HCT116 (cell line): Measurements from ENCODE around the gene AFAP1L2. TPM values are rescaled to one million over a fixed set of nuclear protein-coding genes. Genes with fewer than 3 reads are reported as not detected.

Experiments used
- ATAC-seq: fragments of 200-7000 bp; cut with Tn5 transposase; 2 replicates; pipeline ENCODE4 v1.9.1; 2020; ENCODE audit warnings: mild to moderate bottlenecking, moderate library complexity
- BruUV-seq: library from RNA; stranded (reverse); fragments of 400-500 nt; replicated peaks from 2 replicates; lab custom pipeline; 2021; lab: Mats Ljungman, UMichigan
- CTCF ChIA-PET: fragments of 300-600 bp; sonication (Branson Sonifier 250); formaldehyde crosslinking; loops from one replicate; lab custom pipeline; 2021; ENCODE audit warnings: antibody characterized with exemption; lab: Charles Lee
- POLR2A ChIA-PET: fragments of 300-600, 350-600 bp; sonication (Branson Sonifier 250); formaldehyde crosslinking; loops from one replicate; lab custom pipeline; 2021; ENCODE audit warnings: antibody characterized with exemption; lab: Charles Lee
- RAD21 ChIA-PET, 2 experiments: fragments of 300-600 bp; sonication (Branson Sonifier 250); formaldehyde crosslinking; loops; one replicate each; lab custom pipeline; 2023; ENCODE audit warnings: low total read pairs in 2 of 2; ENCODE audit not compliant: uncharacterized antibody in 2 of 2, unreplicated experiment in 2 of 2, low non-redundant PET in 1 of 2; lab: Charles Lee
- DNase-seq: peaks from one replicate; pipeline ENCODE4 v3.0.0-alpha.2; 2010; ENCODE audit warnings: low read depth, low spot score
- H2AFZ ChIP-seq: fragments of 200-600 bp; shearing (Covaris generic), sonication (generic); 2 replicates; pipeline ENCODE4 v1.6.1; 2017; ENCODE audit warnings: low read depth, mixed run types, mixed read lengths, antibody characterized with exemption, low read length; ENCODE audit not compliant: poor library complexity, severe bottlenecking
- H3K27ac ChIP-seq: 2 replicates; pipeline ENCODE4 v1.5.1; 2012; ENCODE audit warnings: low read depth, low read length
- H3K27me3 ChIP-seq: fragments of 200-600 bp; sonication (generic); 2 replicates; pipeline ENCODE4 v1.6.1; 2016; ENCODE audit warnings: mixed run types, low read length, mixed read lengths; ENCODE audit not compliant: insufficient read depth
- H3K36me3 ChIP-seq, 2 experiments: fragments of 200-500 bp in 1 of 2; fragments of 200-600 bp in 1 of 2; sonication (Bioruptor generic) in 1 of 2; sonication (generic) in 1 of 2; 2 replicates each; pipeline versions ENCODE4 v1.5.1 to v1.6.1; 2014 to 2016; ENCODE audit warnings: low read length in 2 of 2, inconsistent platforms in 1 of 2, mixed read lengths in 1 of 2, mixed run types in 1 of 2; ENCODE audit not compliant: insufficient read depth in 2 of 2, control insufficient read depth in 1 of 2
- H3K4me1 ChIP-seq, 2 experiments: fragments of 200-600 bp in 1 of 2; sonication (generic) in 1 of 2; 2 replicates each; pipeline versions ENCODE4 v1.5.1 to v1.6.1; 2012 to 2017; ENCODE audit warnings: low read length in 2 of 2, inconsistent platforms in 1 of 2, mild to moderate bottlenecking in 1 of 2, mixed read lengths in 1 of 2, mixed run types in 1 of 2, moderate library complexity in 1 of 2; ENCODE audit not compliant: insufficient read depth in 2 of 2, control insufficient read depth in 1 of 2
- H3K4me2 ChIP-seq: fragments of 200-600 bp; sonication (generic); 2 replicates; pipeline ENCODE4 v1.6.1; 2017; ENCODE audit warnings: mixed run types, low read length, mixed read lengths
- H3K4me3 ChIP-seq, 2 experiments: fragments of 200-600 bp in 1 of 2; sonication (generic) in 1 of 2; replicated peaks in 1 of 2; 2 replicates each; pipeline ENCODE4 v1.5.1; 2011 to 2016; ENCODE audit warnings: low read length in 2 of 2, control low read depth in 1 of 2, low read depth in 1 of 2, mild to moderate bottlenecking in 1 of 2, mixed read lengths in 1 of 2, mixed run types in 1 of 2
- H3K79me2 ChIP-seq: fragments of 200-600 bp; sonication (generic); 2 replicates; pipeline ENCODE4 v1.6.1; 2017; ENCODE audit warnings: mild to moderate bottlenecking, mixed run types, low read length, moderate library complexity, mixed read lengths; ENCODE audit not compliant: insufficient read depth
- H3K9ac ChIP-seq: fragments of 200-600 bp; sonication (generic); 2 replicates; pipeline ENCODE4 v1.6.1; 2016; ENCODE audit warnings: low read length, mixed read lengths
- H3K9me2 ChIP-seq: fragments of 200-600 bp; sonication (generic), shearing (Covaris generic); 2 replicates; pipeline ENCODE4 v1.6.1; 2017; ENCODE audit warnings: mixed run types, mild to moderate bottlenecking, moderate library complexity; ENCODE audit not compliant: insufficient read depth
- H3K9me3 ChIP-seq, 2 experiments: fragments of 200-500 bp in 1 of 2; fragments of 200-600 bp in 1 of 2; sonication (Bioruptor generic) in 1 of 2; sonication (generic) in 1 of 2; 2 replicates each; pipeline ENCODE4 v1.6.1; 2014 to 2017; ENCODE audit warnings: low read length in 2 of 2, mixed read lengths in 2 of 2, inconsistent platforms in 1 of 2, low read depth in 1 of 2, mild to moderate bottlenecking in 1 of 2, mixed run types in 1 of 2, moderate library complexity in 1 of 2; ENCODE audit not compliant: control insufficient read depth in 1 of 2, insufficient read depth in 1 of 2
- H4K20me1 ChIP-seq: fragments of 200-600 bp; sonication (generic), shearing (Covaris generic); 2 replicates; pipeline ENCODE4 v1.6.1; 2017; ENCODE audit warnings: mixed run types, mild to moderate bottlenecking, moderate library complexity; ENCODE audit not compliant: insufficient read depth
- CEBPB ChIP-seq: IDR thresholded peaks from 2 replicates; pipeline ENCODE4 v1.6.1; 2012; ENCODE audit warnings: low read depth
- ELF1 ChIP-seq: IDR thresholded peaks from 2 replicates; pipeline ENCODE4 v1.6.1; 2012; ENCODE audit warnings: low read depth, borderline replicate concordance
- EZH2 ChIP-seq: fragments of 200-600 bp; sonication (generic); IDR thresholded peaks from 2 replicates; pipeline ENCODE4 v1.6.1; 2017; ENCODE audit warnings: antibody characterized with exemption, mixed run types
- EZH2phosphoT487 ChIP-seq: fragments of 200-600 bp; IDR thresholded peaks from 2 replicates; pipeline ENCODE4 v1.6.1; 2018; ENCODE audit warnings: antibody characterized with exemption, borderline replicate concordance
- FOSL1 ChIP-seq: IDR thresholded peaks from 2 replicates; pipeline ENCODE4 v1.6.1; 2012; ENCODE audit warnings: low read depth
- POLR2AphosphoS5 ChIP-seq: IDR thresholded peaks from 2 replicates; pipeline ENCODE4 v1.6.1; 2011; ENCODE audit warnings: mild to moderate bottlenecking, low read depth, low read length, moderate library complexity
- SIN3A ChIP-seq: IDR thresholded peaks from 2 replicates; pipeline ENCODE4 v1.6.1; 2012; ENCODE audit warnings: low read depth
- SP1 ChIP-seq: IDR thresholded peaks from 2 replicates; pipeline ENCODE4 v1.6.1; 2012; ENCODE audit warnings: low read depth
- SRF ChIP-seq: IDR thresholded peaks from 2 replicates; pipeline ENCODE4 v1.6.1; 2012; ENCODE audit warnings: low read depth
- TCF7L2 ChIP-seq: IDR thresholded peaks from 2 replicates; pipeline ENCODE4 v1.7.0; 2011; ENCODE audit warnings: borderline replicate concordance, inconsistent platforms; ENCODE audit not compliant: insufficient read depth, insufficient read length; ENCODE audit errors: extremely low read depth
- YY1 ChIP-seq: IDR thresholded peaks from 2 replicates; pipeline ENCODE4 v1.6.1; 2011; ENCODE audit warnings: low read length, low read depth, moderate library complexity, mild to moderate bottlenecking; ENCODE audit not compliant: insufficient replicate concordance; ENCODE audit errors: extremely low read depth
- ZFX ChIP-seq: fragments of 450-650 bp; IDR thresholded peaks from 2 replicates; pipeline ENCODE4 v1.6.1; 2017
- intact Hi-C: fragments of 100-400 bp; cut with micrococcal nuclease; formaldehyde crosslinking; loops from 2 replicates; pipeline ENCODE4 v1.10.0; 2022
- total RNA-seq: library from RNA; stranded (reverse); gene quantifications from one replicate; pipeline ENCODE4 v1.2.1, GENCODE V29; 2021; ENCODE audit not compliant: unreplicated experiment
- TF ChIP-seq, protein P1 (sequence below): IDR thresholded peaks from 2 replicates; pipeline ENCODE4 v1.6.1; 2011; ENCODE audit warnings: mild to moderate bottlenecking, low read length, moderate library complexity; ENCODE audit not compliant: insufficient replicate concordance; ENCODE audit errors: extremely low read depth
- TF ChIP-seq, protein P2 (sequence below): IDR thresholded peaks from 2 replicates; pipeline ENCODE4 v1.6.1; 2012; ENCODE audit warnings: low read depth
- TF ChIP-seq, protein P3 (sequence below), 3 experiments: fragments of 200-600 bp in 1 of 3; sonication (generic) in 1 of 3; IDR thresholded peaks in 2 of 3; conservative IDR thresholded peaks in 1 of 3; 2 replicates each; pipeline ENCODE4 v1.5.1; 2012 to 2017; ENCODE audit warnings: low read depth in 2 of 3, low read length in 2 of 3, antibody characterized with exemption in 1 of 3, borderline replicate concordance in 1 of 3, control low read depth in 1 of 3, mild to moderate bottlenecking in 1 of 3, mixed read lengths in 1 of 3, mixed run types in 1 of 3, moderate library complexity in 1 of 3; ENCODE audit not compliant: insufficient read depth in 1 of 3

AFAP1L2 gene
- total RNA-seq, 1 experiment from 2014 or later: 0.93 TPM

DNA sequence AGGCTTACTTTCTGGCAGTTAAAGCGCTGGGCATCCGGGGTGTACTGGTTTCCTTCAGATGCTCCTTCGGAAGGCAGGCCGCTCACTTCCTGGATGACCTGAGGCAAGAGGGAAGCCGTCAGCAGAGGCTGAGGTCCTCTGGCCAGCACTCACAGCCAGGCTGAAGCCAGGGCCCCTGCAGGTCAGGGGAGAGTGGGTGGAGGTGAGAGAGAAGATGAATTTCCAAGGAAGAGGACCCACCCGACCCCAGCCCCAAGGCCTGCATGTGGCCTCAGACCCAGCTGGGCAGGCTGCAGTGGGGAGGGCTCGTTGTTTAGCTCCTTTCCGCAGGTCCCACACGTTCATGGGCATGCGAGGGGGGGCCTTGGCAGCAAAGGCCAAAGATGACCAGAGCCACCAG, 94.0 kb downstream of the AFAP1L2 start:
- Histone ChIP-seq H3K9me2 (no peaks in the 10 kb centered on the region), H3K4me2 (no peak overlapping the region), H3K27ac (no peak overlapping the region), H3K9me3 (no peaks in the 10 kb centered on the region), H3K27me3 (peaks cover 82% of the 10 kb centered on the region), H3K4me3 (no peak overlapping the region), H3K79me2 (no peaks in the 10 kb centered on the region), H3K36me3 (no peaks in the 10 kb centered on the region), H3K4me1 (peaks cover 0 to 10% of the 10 kb centered on the region in 2 experiments; a peak in 2 of 4 replicates), H3K9ac (no peak overlapping the region), H2AFZ (no peak overlapping the region), H4K20me1 (no peaks in the 10 kb centered on the region)
- DNase-seq (no peak), ATAC-seq (no peak)
- CTCF ChIA-PET: no interaction called here
- intact Hi-C loops: no loop called here
- RAD21 ChIA-PET: no interaction called here
- POLR2A ChIA-PET: no interaction called here
- TF ChIP-seq SRF (no peak), FOSL1 (no peak), YY1 (no peak), ZFX (no peak), SIN3A (no peak), CEBPB (no peak), EZH2phosphoT487 (no peak), POLR2AphosphoS5 (no peak), SP1 (no peak), TCF7L2 (no peak), EZH2 (no peak), ELF1 (no peak)
- TF ChIP-seq, protein P1, sequence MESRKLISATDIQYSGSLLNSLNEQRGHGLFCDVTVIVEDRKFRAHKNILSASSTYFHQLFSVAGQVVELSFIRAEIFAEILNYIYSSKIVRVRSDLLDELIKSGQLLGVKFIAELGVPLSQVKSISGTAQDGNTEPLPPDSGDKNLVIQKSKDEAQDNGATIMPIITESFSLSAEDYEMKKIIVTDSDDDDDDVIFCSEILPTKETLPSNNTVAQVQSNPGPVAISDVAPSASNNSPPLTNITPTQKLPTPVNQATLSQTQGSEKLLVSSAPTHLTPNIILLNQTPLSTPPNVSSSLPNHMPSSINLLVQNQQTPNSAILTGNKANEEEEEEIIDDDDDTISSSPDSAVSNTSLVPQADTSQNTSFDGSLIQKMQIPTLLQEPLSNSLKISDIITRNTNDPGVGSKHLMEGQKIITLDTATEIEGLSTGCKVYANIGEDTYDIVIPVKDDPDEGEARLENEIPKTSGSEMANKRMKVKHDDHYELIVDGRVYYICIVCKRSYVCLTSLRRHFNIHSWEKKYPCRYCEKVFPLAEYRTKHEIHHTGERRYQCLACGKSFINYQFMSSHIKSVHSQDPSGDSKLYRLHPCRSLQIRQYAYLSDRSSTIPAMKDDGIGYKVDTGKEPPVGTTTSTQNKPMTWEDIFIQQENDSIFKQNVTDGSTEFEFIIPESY: no peak
- TF ChIP-seq, protein P2, sequence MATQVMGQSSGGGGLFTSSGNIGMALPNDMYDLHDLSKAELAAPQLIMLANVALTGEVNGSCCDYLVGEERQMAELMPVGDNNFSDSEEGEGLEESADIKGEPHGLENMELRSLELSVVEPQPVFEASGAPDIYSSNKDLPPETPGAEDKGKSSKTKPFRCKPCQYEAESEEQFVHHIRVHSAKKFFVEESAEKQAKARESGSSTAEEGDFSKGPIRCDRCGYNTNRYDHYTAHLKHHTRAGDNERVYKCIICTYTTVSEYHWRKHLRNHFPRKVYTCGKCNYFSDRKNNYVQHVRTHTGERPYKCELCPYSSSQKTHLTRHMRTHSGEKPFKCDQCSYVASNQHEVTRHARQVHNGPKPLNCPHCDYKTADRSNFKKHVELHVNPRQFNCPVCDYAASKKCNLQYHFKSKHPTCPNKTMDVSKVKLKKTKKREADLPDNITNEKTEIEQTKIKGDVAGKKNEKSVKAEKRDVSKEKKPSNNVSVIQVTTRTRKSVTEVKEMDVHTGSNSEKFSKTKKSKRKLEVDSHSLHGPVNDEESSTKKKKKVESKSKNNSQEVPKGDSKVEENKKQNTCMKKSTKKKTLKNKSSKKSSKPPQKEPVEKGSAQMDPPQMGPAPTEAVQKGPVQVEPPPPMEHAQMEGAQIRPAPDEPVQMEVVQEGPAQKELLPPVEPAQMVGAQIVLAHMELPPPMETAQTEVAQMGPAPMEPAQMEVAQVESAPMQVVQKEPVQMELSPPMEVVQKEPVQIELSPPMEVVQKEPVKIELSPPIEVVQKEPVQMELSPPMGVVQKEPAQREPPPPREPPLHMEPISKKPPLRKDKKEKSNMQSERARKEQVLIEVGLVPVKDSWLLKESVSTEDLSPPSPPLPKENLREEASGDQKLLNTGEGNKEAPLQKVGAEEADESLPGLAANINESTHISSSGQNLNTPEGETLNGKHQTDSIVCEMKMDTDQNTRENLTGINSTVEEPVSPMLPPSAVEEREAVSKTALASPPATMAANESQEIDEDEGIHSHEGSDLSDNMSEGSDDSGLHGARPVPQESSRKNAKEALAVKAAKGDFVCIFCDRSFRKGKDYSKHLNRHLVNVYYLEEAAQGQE: no peak
- TF ChIP-seq, protein P3, sequence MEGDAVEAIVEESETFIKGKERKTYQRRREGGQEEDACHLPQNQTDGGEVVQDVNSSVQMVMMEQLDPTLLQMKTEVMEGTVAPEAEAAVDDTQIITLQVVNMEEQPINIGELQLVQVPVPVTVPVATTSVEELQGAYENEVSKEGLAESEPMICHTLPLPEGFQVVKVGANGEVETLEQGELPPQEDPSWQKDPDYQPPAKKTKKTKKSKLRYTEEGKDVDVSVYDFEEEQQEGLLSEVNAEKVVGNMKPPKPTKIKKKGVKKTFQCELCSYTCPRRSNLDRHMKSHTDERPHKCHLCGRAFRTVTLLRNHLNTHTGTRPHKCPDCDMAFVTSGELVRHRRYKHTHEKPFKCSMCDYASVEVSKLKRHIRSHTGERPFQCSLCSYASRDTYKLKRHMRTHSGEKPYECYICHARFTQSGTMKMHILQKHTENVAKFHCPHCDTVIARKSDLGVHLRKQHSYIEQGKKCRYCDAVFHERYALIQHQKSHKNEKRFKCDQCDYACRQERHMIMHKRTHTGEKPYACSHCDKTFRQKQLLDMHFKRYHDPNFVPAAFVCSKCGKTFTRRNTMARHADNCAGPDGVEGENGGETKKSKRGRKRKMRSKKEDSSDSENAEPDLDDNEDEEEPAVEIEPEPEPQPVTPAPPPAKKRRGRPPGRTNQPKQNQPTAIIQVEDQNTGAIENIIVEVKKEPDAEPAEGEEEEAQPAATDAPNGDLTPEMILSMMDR (IDR thresholded peaks at IDR 0.05 in 2 of 3, conservative IDR thresholded peaks at IDR 0.05 in 1 of 3; ENCODE audit: borderline replicate concordance in 1 of 3, insufficient read depth in 1 of 3, low read depth in 2 of 3, low read length in 2 of 3): no peak
- no TSS peak for BruUV-seq
